Skin of body (tissue), 2 donors: ENCODE data around the gene LSM6. TPM values are rescaled to one million over a fixed set of nuclear protein-coding genes. Genes with fewer than 3 reads are reported as not detected.

Experiments
- DNase-seq: peaks from one replicate; lab custom pipeline; 2025; lab: John Stamatoyannopoulos, UW
- total RNA-seq: library from RNA; depleted of rRNA; stranded (reverse); fragments of >200 nt; gene quantifications from one replicate; pipeline ENCODE4 v1.2.3, GENCODE V29; 2014

LSM6 gene
- total RNA-seq, 1 donor from 2014 or later: 33.3 TPM

GRCh38 chr4:146186041-146186440, 10.5 kb downstream of the LSM6 start:
- no peak for DNase-seq

DNA sequence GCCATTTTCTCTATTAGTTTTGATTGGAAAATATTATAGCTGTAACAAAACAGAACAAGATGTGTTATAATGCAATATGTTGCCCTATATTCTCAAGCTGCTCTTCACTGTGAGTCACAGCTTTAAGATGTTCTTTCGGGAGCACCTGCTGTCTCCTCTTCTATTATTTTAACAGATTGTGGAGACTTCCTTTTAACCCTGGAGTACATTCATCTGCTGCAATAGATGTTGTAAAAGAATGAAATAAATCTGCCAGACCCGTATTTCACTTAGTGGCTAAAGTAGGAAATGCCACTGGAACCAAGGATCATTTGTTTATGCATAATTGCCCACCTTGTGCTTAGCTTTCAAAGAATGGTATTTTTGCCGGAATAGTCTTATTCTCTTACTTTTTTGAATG, 11.1 kb downstream of the LSM6 start:
- no peak for DNase-seq

GRCh38 chr4:146190456-146190855, 14.9 kb downstream of the LSM6 start:
- no peak for DNase-seq

DNA sequence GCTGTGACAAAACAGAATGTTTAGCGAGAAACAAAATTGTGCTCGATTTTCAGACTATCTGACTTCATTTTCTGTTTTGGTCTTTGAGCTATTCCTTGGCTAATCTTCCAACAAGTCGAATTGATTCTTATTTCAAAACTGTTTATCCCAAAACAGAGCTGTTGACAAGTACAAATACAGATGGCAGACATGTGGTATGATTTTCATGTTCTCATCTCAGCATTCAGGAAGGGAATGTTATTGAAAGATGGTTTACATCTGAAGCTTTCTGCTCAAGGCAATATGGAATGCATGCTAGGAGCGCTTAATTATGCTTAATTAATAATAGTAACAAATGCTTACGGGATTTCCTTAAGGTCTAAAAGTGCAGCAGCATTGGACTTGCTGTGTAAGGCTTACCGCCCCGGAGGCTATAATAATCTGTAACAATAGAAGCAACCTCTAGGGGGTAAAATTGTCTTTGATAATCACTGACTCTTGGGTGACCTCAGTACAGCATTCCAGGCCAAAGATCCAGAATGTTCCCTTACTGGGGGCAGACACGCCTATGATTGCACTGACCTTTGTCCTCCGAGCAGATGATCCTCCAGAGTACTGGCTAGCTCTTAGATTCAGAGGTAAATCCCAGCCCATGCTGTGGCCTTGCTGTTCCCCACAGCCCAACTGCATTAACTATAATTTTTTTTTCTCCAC, 16.4 kb downstream of the LSM6 start:
- DNase-seq: peak; percentile 93

- no peak for DNase-seq
These were observed 18.1 kb downstream of the LSM6 start for GRCh38 chr4:146193628-146194027.

GRCh38 chr4:146194212-146194611, 18.7 kb downstream of the LSM6 start:
- DNase-seq: no peak

- DNase-seq: no peak
These were observed 27.1 kb downstream of the LSM6 start for GRCh38 chr4:146202665-146203064.

- no peak for DNase-seq
These were observed 31.9 kb downstream of the LSM6 start for GRCh38 chr4:146207410-146207809.

- no peak for DNase-seq
These were observed 35.4 kb downstream of the LSM6 start for GRCh38 chr4:146210890-146211289.

GRCh38 chr4:146211440-146211839, 35.9 kb downstream of the LSM6 start:
- no peak for DNase-seq

DNA sequence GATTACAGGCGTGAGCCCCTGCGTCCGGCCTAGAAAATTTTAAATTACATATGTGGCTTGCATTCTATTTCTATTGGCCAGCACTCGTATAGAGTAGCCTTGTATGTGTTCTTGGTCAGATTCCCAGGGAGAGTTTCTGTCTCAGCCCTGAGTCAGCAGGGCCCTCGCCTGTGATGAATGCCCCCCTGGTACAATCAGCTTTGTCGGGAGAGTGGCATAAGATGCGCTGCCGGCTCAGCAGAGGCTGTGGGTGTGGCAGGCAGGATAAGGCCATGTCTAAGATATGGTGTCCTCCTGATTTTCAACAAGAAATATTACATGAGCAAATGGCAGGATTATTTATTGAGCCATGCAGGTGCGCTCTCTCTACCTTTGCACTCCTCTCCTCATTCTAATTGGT, 37.3 kb downstream of the LSM6 start:
- DNase-seq: no peak

DNA sequence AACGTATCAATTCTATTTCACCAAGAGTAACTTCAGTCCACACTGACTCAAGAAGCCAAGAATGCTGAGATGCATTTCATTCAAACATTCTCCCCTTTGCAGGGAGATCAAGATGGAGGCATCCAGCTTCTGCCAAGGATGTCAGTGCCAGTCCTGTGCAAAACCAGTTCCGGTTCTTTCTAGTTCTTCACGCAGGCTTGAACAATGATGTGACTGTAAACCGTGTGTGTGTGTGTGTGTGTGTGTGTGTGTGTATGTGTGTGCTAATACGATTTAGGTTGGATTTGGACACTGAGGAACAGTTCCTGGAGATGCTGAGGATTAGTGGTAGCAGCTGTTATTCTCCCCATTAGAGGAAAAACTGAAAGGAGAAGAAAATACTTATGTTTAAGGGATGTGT, 38.7 kb downstream of the LSM6 start, which contains the start of gene REELD1:
Gene REELD1, plus strand, starts transcription at position 301 of the 400 bp plus-strand sequence. CDS start 2,415 bp downstream, outside the sequence.
- DNase-seq: no peak

GRCh38 chr4:146222313-146222712, 46.8 kb downstream of the LSM6 start:
- no peak for DNase-seq

- no peak for DNase-seq
These were observed 48.9 kb downstream of the LSM6 start for GRCh38 chr4:146224326-146224966.

DNA sequence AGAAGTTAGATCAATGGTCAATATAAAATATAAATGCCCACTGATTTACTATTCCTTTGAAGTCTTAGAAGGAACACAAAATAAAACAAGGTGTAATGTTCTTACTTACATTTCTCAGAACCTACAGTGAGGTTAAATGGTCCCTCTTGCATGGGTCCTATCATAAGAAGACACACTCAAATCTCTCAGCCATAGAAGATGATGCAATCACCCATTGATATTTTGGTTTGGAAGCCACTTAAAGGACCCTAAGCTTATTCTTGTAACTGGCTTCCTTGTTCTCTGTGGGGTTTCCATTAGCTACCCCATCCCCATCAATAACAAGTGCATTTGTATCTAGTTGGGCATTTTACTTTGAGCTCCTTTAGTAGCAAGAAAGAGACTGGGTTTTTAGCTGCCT, 53.9 kb downstream of the LSM6 start:
- no peak for DNase-seq

- DNase-seq: no peak
These were observed 56.7 kb downstream of the LSM6 start for GRCh38 chr4:146232131-146232722.

DNA sequence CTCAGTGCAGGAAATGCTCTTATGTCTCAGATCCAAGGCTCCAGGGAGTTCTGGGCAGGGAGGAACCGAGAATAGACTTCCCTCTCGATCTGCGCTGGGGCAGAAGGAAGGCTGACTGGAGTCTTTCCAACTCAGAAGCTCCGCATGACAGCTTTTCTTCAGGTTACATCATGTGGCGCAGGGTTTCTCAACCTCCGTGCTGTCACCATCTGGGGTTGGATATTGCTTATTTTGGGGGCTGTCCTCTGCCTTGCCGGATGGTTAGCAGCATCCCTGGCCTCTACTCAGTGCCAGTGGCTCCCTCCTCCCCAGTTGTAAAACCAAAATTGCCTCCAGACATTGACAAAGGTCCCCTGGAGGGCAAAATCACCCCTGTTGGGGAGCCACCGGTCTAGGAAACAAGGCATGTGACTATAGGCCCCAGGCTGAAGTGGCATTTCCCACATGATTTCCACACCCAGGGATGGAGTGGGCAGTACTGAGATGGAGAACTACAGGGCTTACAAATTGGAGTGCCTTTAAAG, 60.2 kb downstream of the LSM6 start:
- DNase-seq: no peak

DNA sequence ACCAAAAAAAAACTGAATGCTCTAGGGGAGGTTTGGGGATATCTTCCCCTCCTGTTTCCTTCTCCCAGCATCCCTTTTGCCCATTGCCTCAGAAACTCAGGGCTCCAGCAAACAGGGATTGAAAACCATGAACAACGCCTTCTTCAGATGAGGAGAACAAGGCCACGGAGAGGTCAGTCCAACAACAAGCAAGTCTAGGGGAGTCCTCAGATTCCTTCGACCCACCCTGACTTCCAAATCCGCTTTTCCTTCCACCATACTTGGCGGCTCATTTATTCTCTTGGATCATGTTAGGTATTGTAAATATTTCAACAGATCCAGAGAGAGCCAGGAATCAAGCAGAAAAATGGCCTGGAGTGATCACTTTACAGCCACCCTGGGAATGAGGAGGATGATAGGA, 60.7 kb downstream of the LSM6 start:
- DNase-seq: peak; percentile 20

GRCh38 chr4:146237092-146237491, 61.6 kb downstream of the LSM6 start:
- DNase-seq: no peak

DNA sequence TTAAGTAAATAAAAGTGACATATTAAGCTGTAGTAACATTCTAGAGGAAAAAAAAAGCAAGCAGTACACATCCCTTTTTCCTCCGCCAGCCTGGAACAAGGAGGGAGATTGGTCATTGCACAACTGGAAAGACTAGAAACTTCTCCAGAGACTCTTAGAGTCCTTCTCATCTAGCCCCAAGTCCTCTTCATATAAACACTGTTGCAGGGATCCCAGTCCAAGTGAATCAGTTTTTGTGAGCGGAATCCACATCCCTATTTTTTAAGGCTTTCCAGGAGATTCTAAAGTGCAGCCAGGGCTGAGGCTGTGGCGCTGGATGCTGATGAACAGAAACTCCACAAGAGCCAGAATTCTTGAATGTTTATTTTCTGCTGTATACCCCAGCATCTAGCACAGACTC, 62.6 kb downstream of the LSM6 start:
- DNase-seq: peak; percentile 61
